ENCODE measurements around the gene ITSN1. TPM values are rescaled to one million over a fixed set of nuclear protein-coding genes. Genes with fewer than 3 reads are reported as not detected.

Gene ITSN1
- total RNA-seq, 1 experiment from 2014 or later: 42.6 TPM

GRCh38 chr21:33698087-33698860, 56.0 kb downstream of the ITSN1 start:
- H3K27me3 Mint-ChIP-seq (ENCODE audit: insufficient read depth, unreplicated experiment): no peaks in the 10 kb centered on the region
- CTCF ChIA-PET: interaction anchor here (0.6 to 0.8 kb wide), 3 partner anchors 12 to 338 kb away, joined by 3 read pairs; no protein-coding TSS in a partner anchor
- no peak for TF ChIP-seq CTCF (IDR thresholded peaks at IDR 0.05; ENCODE audit: unreplicated experiment)
- no peaks in the 10 kb centered on the region for H3K9me3 Mint-ChIP-seq (ENCODE audit: unreplicated experiment)
- POLR2A ChIA-PET: interaction anchor here (1.2 to 2.4 kb wide), 2 partner anchors 13 to 103 kb away, joined by 3 to 12 read pairs; no protein-coding TSS in a partner anchor
- intact Hi-C loops (cut with micrococcal nuclease): no loop called here
- no peak overlapping the region for H3K27ac Mint-ChIP-seq (ENCODE audit: low read depth, unreplicated experiment)
- H3K4me3 Mint-ChIP-seq (ENCODE audit: unreplicated experiment): no peak overlapping the region
- BruUV-seq (replicated peaks): no TSS peak
- DNase-seq (ENCODE audit: unreplicated experiment): no peak
- H3K4me1 Mint-ChIP-seq (ENCODE audit: insufficient read depth, unreplicated experiment): no peaks in the 10 kb centered on the region
- no peaks in the 10 kb centered on the region for H3K36me3 Mint-ChIP-seq (ENCODE audit: insufficient read depth, unreplicated experiment)

GRCh38 chr21:33699277-33699676, 57.0 kb downstream of the ITSN1 start:
- no peak for DNase-seq (ENCODE audit: unreplicated experiment)
- intact Hi-C loops (cut with micrococcal nuclease): no loop called here
- H3K27ac Mint-ChIP-seq (ENCODE audit: low read depth, unreplicated experiment): no peak overlapping the region
- POLR2A ChIA-PET: interaction anchor here (2.4 kb wide), 1 partner anchor 14 kb away, joined by 12 read pairs; no protein-coding TSS in a partner anchor
- H3K9me3 Mint-ChIP-seq (ENCODE audit: unreplicated experiment): no peaks in the 10 kb centered on the region
- H3K4me3 Mint-ChIP-seq (ENCODE audit: unreplicated experiment): no peak overlapping the region
- no peak for TF ChIP-seq CTCF (IDR thresholded peaks at IDR 0.05; ENCODE audit: unreplicated experiment)
- CTCF ChIA-PET: interaction anchor here (0.6 kb wide), 1 partner anchor 107 kb away, joined by 3 read pairs; no protein-coding TSS in a partner anchor
- no peaks in the 10 kb centered on the region for H3K36me3 Mint-ChIP-seq (ENCODE audit: insufficient read depth, unreplicated experiment)
- no TSS peak for BruUV-seq (replicated peaks)
- no peaks in the 10 kb centered on the region for H3K4me1 Mint-ChIP-seq (ENCODE audit: insufficient read depth, unreplicated experiment)
- H3K27me3 Mint-ChIP-seq (ENCODE audit: insufficient read depth, unreplicated experiment): no peaks in the 10 kb centered on the region

- DNase-seq (ENCODE audit: unreplicated experiment): no peak
- Mint-ChIP-seq H3K36me3 (ENCODE audit: insufficient read depth, unreplicated experiment) (no peaks in the 10 kb centered on the region), H3K27ac (ENCODE audit: low read depth, unreplicated experiment) (peak overlapping the region; percentile 19), H3K4me1 (ENCODE audit: insufficient read depth, unreplicated experiment) (no peaks in the 10 kb centered on the region), H3K4me3 (ENCODE audit: unreplicated experiment) (no peak overlapping the region), H3K9me3 (ENCODE audit: unreplicated experiment) (no peaks in the 10 kb centered on the region), H3K27me3 (ENCODE audit: insufficient read depth, unreplicated experiment) (no peaks in the 10 kb centered on the region)
- intact Hi-C loops (cut with micrococcal nuclease): no loop called here
- no peak for TF ChIP-seq CTCF (IDR thresholded peaks at IDR 0.05; ENCODE audit: unreplicated experiment)
- POLR2A ChIA-PET: interaction anchor here (1.8 kb wide), 1 partner anchor 16 kb away, joined by 7 read pairs; no protein-coding TSS in a partner anchor
- BruUV-seq (replicated peaks): no TSS peak
- CTCF ChIA-PET: no interaction called here
These were observed 58.2 kb downstream of the ITSN1 start for GRCh38 chr21:33700491-33700890.

- POLR2A ChIA-PET: interaction anchor here (0.8 to 1.6 kb wide), 5 partner anchors 14 to 32 kb away, joined by 3 to 5 read pairs (median 4); no protein-coding TSS in a partner anchor
- intact Hi-C loops (cut with micrococcal nuclease): no loop called here
- Mint-ChIP-seq H3K9me3 (ENCODE audit: unreplicated experiment) (no peaks in the 10 kb centered on the region), H3K4me1 (ENCODE audit: insufficient read depth, unreplicated experiment) (no peaks in the 10 kb centered on the region), H3K36me3 (ENCODE audit: insufficient read depth, unreplicated experiment) (no peaks in the 10 kb centered on the region), H3K27me3 (ENCODE audit: insufficient read depth, unreplicated experiment) (no peaks in the 10 kb centered on the region), H3K27ac (ENCODE audit: low read depth, unreplicated experiment) (peak overlapping the region; percentile 1), H3K4me3 (ENCODE audit: unreplicated experiment) (no peak overlapping the region)
- no TSS peak for BruUV-seq (replicated peaks)
- CTCF ChIA-PET: no interaction called here
- no peak for TF ChIP-seq CTCF (IDR thresholded peaks at IDR 0.05; ENCODE audit: unreplicated experiment)
- no peak for DNase-seq (ENCODE audit: unreplicated experiment)
These were observed 61.7 kb downstream of the ITSN1 start for GRCh38 chr21:33703750-33704606.

Data from MCF 10A (cell line).